Sigmoid colon (tissue), 4 donors: Measurements from ENCODE around the gene DSTN.

Experiments
- EP300 ChIP-seq, 4 donors: sonication (generic); formaldehyde crosslinking; IDR thresholded peaks; one replicate each; pipeline ENCODE4 v1.6.1; 2017; ENCODE audit warnings: antibody characterized with exemption in 4 of 4
- TF ChIP-seq, protein P1 (sequence below), 4 experiments: fragments of 450-650 bp in 3 of 4; fragments of 200-600 bp in 1 of 4; IDR thresholded peaks; one replicate each; pipeline ENCODE4 v1.5.1; 2016 to 2019; ENCODE audit warnings: antibody characterized with exemption in 4 of 4, mild to moderate bottlenecking in 3 of 4, moderate library complexity in 2 of 4

DNA sequence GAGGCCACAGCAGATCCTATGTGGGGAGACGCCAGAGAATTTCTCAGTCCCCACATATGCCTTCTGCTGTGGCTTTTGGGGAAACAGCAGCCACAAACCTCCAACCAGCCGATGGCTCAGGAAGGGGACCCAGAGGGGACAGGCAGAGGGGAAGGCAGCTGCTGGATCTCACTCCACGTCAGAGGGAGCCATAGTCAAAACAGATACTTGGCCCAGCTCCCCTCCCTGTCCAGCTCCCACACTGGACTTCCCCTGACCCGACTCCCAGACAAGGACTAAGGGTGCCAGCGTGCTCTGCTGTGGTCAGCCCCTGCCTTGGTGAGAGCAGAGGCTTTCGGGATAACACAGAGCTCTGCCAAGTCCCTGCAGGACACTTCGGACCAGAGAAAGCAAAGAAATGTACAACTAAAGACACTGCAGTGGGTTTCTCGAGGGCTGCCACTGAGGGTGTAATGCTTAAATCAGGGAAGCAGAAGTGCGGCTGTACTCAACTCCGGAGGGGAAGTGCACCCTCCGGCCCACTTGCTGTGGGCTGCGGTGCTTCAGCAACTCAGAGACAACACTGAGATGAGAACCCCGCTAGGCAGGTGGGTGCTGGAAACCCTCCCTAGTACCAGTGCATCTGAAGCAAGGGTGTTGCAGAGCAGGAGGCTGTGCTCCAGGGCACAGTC lies 64.9 kb downstream of the DSTN start:
- TF ChIP-seq, protein P1, sequence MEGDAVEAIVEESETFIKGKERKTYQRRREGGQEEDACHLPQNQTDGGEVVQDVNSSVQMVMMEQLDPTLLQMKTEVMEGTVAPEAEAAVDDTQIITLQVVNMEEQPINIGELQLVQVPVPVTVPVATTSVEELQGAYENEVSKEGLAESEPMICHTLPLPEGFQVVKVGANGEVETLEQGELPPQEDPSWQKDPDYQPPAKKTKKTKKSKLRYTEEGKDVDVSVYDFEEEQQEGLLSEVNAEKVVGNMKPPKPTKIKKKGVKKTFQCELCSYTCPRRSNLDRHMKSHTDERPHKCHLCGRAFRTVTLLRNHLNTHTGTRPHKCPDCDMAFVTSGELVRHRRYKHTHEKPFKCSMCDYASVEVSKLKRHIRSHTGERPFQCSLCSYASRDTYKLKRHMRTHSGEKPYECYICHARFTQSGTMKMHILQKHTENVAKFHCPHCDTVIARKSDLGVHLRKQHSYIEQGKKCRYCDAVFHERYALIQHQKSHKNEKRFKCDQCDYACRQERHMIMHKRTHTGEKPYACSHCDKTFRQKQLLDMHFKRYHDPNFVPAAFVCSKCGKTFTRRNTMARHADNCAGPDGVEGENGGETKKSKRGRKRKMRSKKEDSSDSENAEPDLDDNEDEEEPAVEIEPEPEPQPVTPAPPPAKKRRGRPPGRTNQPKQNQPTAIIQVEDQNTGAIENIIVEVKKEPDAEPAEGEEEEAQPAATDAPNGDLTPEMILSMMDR (IDR thresholded peaks at IDR 0.05) = no peak
- no peak for TF ChIP-seq EP300 (IDR thresholded peaks at IDR 0.05)
